ENCODE results near the gene FNIP1.
"Not testable (repeated sequence)": the region's sequence is repeated elsewhere in the genome, so short reads cannot be mapped to it uniquely, and the experiment has no call there.

FNIP1 gene

GRCh38 chr5:131786900-131787692 lies 9.7 kb downstream of the FNIP1 start:
- DNase-seq, result no peak

GRCh38 chr5:131786036-131786435 lies 10.8 kb downstream of the FNIP1 start:
- no peak for DNase-seq

DNA sequence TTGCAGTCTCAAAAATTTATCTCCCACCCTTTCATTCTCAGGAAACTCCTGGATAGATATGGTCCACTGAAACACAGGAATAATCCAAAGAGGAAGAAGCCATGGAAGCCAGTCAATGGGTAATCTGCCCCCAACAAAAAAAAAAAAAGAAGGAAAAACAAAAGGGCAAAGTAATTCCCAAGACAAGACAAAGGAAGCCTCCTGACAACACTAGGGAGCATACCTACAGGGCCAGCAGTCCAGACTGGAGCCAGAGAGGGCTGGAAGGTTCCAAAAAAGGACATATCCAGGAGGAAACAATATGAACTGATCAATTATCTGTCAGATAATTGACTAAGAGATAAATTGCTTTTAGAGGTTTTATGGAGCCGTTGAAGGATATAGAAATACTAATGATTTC lies 12.9 kb downstream of the FNIP1 start:
- DNase-seq, result no peak

GRCh38 chr5:131783357-131783756 lies 13.5 kb downstream of the FNIP1 start:
- DNase-seq, result no peak

DNA sequence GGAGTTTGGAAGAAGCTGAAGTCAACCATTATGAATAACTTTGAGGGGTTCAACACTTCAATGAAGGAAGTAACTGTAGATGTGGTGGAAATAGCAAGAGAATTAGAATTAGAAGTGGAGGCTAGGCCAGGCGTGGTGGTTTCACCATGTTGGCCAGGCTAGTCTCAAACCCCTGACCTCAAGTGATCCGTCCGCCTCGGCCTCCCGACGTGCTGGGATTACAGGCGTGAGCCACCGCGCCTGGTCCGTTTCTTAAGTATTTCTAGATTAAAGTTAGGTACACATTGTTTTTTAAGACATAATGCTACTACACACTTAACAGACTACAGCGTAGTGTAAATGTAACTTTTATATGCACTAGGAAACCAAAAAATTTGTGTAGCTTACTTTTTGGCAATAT lies 14.1 kb downstream of the FNIP1 start:
- no peak for DNase-seq

DNA sequence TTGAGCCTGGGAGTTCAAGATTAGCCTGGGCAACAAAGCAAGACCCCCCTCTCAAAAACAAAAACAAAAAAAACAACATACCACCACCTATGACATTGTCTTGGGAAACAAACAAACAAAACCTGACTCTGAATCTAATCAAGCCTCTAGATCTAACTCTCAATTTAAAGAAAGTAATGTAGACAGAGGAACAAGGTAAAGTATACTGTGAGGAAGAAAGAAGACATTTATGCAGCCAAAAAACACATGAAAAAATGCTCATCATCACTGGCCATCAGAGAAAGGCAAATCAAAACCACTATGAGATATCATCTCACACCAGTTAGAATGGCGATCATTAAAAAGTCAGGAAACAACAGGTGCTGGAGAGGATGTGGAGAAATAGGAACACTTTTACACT lies 18.7 kb downstream of the FNIP1 start:
- not testable (repeated sequence) for DNase-seq

DNA sequence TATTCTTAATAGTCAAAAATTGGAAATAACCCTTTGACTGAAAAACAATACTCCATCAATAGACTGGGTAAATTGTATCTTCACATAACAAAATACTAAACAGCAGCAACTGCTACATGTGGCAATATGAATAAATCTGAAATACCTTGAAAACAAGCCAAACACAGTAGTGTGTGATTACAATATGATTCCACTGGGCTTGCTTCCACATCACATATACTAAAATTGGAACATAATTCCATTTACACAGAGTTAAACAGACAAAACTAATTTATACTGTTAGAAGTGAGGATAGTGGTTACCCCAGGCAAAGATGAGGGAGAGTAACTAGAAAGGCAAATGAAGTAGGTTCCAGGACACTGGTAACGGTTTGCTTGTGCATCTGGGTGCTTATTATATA lies 20.4 kb downstream of the FNIP1 start:
- no peak for DNase-seq

- no peak for DNase-seq
Measured at GRCh38 chr5:131774652-131775367, 22.0 kb downstream of the FNIP1 start.

DNA sequence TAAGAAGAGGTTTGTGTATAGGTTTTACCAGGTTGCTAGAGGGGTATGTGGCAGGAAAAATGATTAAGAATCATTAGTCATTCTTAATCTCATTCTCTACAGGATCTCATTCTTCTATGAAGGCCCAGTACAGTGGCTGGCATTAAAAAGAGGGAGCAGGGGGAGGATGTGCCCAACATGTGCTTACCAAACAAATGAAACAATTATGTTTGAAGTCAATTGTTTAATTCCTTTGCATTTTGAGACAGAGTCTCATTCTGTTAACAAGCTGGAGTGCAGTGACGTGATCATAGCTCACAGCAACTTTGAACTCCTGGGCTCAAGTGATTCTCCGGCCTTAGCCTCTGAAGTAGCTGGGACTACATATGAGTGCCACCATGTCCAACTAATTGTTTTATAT lies 23.0 kb downstream of the FNIP1 start:
- no peak for DNase-seq

DNA sequence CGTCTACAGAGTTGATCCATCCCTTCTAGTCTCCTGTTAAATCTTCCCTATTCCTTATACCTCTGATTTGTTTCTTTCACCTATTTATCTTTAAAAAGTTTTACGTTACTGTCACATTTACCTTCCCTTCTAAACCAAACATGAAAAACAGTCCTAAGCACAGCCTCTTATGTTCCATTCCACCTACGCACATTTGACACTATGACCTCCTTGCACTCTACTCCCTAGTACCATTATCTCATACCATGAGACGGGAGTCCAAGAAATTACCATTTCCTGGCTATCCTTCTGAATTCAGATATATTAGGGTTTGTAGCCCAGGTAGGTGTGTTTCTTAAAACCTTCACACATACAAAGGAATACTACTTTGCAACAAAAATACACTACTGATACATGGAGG lies 25.1 kb downstream of the FNIP1 start:
- DNase-seq, result no peak

DNA sequence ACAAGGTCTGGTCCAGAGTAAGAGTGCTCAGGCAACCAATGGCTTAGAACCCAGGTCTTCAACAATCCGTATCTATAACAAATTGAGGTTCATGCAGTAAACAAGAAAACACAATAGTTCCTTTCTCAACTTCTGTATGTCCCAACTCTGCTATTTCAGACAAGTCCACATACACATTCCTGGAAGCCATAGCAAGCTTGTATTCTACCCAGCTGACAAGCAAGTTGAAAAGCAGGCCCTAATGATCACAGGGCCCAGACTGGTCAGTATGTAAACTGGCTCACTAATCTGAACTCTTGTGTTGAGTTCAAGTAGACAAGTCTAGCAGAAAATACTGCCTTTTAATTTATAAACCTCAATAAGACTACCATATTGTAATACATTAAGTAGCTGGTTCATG lies 26.9 kb downstream of the FNIP1 start:
- DNase-seq, result no peak

DNA sequence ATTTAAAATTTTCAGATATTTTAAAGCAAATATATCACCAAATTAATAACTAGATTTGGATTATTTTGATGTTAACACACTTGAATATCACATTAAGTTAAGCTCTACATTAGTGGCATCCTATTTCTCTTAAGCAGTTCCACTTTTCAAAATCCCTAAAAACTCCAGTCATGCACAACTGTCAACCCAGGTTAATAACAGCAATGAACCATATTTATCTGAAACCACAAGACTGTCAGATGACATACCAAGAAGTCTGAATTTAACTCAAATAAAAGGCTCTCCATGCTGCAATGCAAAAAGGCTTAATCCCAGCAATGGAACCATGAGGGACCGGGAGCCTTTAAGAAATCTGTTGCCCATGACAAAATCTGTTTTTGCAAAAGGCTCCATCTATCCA lies 27.5 kb downstream of the FNIP1 start:
- no peak for DNase-seq

DNA sequence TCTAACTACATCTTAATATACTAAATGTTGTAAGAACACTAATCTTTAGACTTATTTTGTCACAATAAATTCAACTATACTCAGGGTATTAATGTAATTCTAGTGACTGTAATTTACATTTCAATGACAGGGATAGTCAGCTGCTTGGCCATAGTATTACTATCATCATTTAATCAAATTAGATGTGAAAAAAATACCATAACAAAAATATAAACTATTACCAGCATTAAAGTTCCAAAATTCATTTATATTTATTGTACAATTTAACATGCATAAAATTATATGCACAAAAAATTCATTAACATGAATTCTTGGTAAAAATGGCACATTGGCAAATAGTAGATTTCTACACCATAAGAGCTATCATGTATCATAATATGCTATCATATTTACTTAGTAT lies 28.9 kb downstream of the FNIP1 start:
- no peak for DNase-seq

- DNase-seq, result no peak
Measured at GRCh38 chr5:131766689-131767088, 30.1 kb downstream of the FNIP1 start.

GRCh38 chr5:131765261-131765660 lies 31.6 kb downstream of the FNIP1 start:
- no peak for DNase-seq

DNA sequence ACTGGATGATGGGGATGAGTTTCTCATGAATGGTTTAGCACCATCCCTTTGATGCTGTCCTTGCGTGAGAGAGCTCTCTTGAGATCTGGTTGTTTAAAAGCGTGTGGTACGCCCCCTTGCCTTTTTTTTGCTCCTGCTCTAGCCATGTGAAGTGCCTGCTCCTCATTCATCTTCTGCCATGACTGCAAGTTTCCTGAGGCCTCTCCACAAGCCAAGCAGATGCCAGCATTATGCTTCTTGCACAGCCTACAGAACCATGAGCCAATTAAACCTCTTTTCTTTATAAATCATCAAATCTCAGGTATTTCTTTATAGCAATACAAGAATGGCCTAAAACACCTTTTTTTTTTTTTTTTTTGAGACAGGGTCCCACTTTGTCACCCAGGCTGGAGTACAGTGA lies 32.8 kb downstream of the FNIP1 start:
- DNase-seq, result no peak

GRCh38 chr5:131760793-131761192 lies 36.0 kb downstream of the FNIP1 start:
- no peak for DNase-seq

GRCh38 chr5:131759704-131760103 lies 37.1 kb downstream of the FNIP1 start:
- DNase-seq, result no peak

- no peak for DNase-seq
Measured at GRCh38 chr5:131758520-131758900, 38.3 kb downstream of the FNIP1 start.

GRCh38 chr5:131757830-131758519 lies 38.8 kb downstream of the FNIP1 start:
- no peak for DNase-seq

- DNase-seq, result no peak
Measured at GRCh38 chr5:131756942-131757341, 39.9 kb downstream of the FNIP1 start.

- no peak for DNase-seq
Measured at GRCh38 chr5:131754363-131754762, 42.5 kb downstream of the FNIP1 start.

DNA sequence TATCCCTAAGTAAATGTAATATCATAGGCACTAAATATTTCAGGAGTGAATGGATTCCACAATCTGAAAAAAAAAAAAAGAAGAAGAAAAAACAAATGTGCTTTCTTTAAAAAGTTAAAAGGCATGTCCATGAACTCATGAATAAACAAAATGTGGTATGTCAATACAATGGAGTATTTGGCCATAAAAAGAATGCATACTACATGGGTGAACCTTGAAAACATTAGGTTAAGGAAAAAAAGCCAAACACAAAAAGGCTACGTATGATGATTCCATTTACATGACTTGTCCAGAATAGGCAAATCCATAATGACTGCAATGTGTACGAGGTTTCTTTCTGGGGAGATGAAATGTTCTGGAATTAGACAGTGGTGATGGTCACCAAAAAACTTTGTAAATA lies 45.3 kb downstream of the FNIP1 start:
- no peak for DNase-seq
